Pons (tissue), 1 donor: ENCODE results near the gene ITGA3.
"Not testable (repeated sequence)": the region's sequence is repeated elsewhere in the genome, so short reads cannot be mapped to it uniquely, and the experiment has no call there.

Source experiments
- DNase-seq: peaks from one replicate; pipeline ENCODE4 v3.0.0-alpha.2; 2016; ENCODE audit warnings: low spot score

ITGA3 gene

GRCh38 chr17:50052822-50053653 lies 2.9 kb upstream of the ITGA3 start:
- DNase-seq, result no peak

GRCh38 chr17:50053654-50053960 lies 2.3 kb upstream of the ITGA3 start:
- no peak for DNase-seq

GRCh38 chr17:50055055-50055425 lies 870 bp upstream of the ITGA3 start:
- DNase-seq, result no peak

- DNase-seq, result no peak
Observed at GRCh38 chr17:50056217-50056960, 479 bp downstream of the ITGA3 start.

GRCh38 chr17:50056961-50057330 lies 1.0 kb downstream of the ITGA3 start:
- DNase-seq, result no peak

GRCh38 chr17:50057521-50057991 lies 1.6 kb downstream of the ITGA3 start:
- no peak for DNase-seq

GRCh38 chr17:50058296-50058953 lies 2.5 kb downstream of the ITGA3 start:
- no peak for DNase-seq

GRCh38 chr17:50059256-50059655 lies 3.3 kb downstream of the ITGA3 start:
- DNase-seq, result no peak

- DNase-seq, result no peak
Observed at GRCh38 chr17:50059759-50060273, 3.9 kb downstream of the ITGA3 start.

GRCh38 chr17:50060951-50061712 lies 5.2 kb downstream of the ITGA3 start:
- peak; percentile 51 for DNase-seq

- DNase-seq, result not testable (repeated sequence)
Observed at GRCh38 chr17:50061713-50062045, 5.8 kb downstream of the ITGA3 start.

GRCh38 chr17:50062293-50063243 lies 6.7 kb downstream of the ITGA3 start:
- DNase-seq, result no peak

- no peak for DNase-seq
Observed at GRCh38 chr17:50063561-50064252, 7.8 kb downstream of the ITGA3 start.

- DNase-seq, result no peak
Observed at GRCh38 chr17:50064253-50065001, 8.5 kb downstream of the ITGA3 start.

GRCh38 chr17:50065056-50065455 lies 9.1 kb downstream of the ITGA3 start:
- no peak for DNase-seq

GRCh38 chr17:50066995-50067394 lies 11.1 kb downstream of the ITGA3 start:
- no peak for DNase-seq

- DNase-seq, result no peak
Observed at GRCh38 chr17:50067996-50068395, 12.1 kb downstream of the ITGA3 start.

- no peak for DNase-seq
Observed at GRCh38 chr17:50070908-50071680, 15.2 kb downstream of the ITGA3 start.

- no peak for DNase-seq
Observed at GRCh38 chr17:50071692-50072091, 15.8 kb downstream of the ITGA3 start.
